Measurements from ENCODE around the gene RIN2. TPM values are rescaled to one million over a fixed set of nuclear protein-coding genes. Genes with fewer than 3 reads are reported as not detected.

The RIN2 gene
- total RNA-seq, 1 donor from 2014 or later, result 88.7 TPM

DNA sequence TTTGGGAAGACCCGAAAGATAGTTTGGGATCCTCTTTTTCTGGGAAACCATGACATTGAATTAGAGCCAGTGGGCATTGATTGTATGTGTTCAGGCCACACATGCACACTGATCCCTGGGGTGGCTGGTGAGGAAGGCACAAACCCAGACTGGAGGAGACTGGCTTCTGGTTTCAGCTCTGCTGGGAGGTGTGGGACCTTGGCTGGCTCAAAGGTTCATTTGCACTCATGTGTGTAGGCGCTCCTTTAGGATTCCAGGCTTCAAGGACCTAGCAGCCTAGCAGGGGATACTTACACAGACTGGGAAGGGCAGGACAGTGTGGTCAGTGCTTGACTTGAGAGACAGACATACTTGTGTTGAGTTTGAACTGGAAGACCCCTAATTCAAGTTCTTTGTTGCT, 7.2 kb downstream of the RIN2 start:
- DNase-seq (ENCODE audit: low spot score), result no peak

GRCh38 chr20:19765913-19766312, 7.9 kb downstream of the RIN2 start:
- DNase-seq (ENCODE audit: low spot score), result no peak

DNA sequence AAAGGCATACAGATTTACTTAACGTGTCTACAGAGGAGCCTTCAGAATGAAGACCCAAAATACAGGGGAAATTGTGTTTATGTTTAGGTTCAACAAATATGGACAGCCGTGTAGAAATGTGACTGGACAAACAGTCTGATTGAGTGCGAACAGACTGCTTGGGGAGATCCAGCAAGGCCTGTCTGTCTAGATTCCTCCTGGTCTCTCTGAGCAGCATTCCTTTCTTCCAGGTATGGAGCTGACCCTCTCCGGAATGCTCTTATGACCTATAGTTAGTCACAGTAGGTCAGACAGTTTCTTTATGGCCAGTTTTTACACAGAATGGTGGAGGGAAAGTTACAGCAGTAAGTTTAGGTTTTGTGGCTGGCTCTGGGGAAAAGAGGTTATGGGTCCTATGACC, 9.0 kb downstream of the RIN2 start:
- DNase-seq (ENCODE audit: low spot score), result no peak

DNA sequence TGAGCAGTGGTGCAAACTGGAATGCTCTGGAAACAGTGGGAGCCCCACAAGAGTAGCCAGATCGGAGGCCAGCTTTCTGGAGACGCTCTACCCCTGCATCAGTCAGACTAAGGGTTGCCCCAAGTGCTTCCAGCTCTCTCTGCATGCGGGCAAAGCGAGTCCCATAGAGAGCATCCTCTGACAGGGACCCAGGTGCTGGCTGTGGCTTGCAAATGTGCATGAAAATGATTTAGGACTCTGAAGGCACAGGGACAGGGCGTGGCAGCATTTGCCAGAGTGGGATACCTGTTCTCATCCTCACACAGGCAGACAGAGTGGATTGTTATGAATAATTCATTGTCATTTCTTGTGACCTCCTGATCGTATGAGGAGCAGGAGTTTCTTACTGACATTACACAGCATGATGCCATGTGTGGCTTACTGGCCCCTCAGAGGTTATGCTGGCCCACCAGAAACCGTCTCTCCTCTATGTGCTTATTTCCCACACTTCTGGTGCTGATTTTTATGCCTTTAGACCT, 10.3 kb downstream of the RIN2 start:
- DNase-seq (ENCODE audit: low spot score), result no peak

DNA sequence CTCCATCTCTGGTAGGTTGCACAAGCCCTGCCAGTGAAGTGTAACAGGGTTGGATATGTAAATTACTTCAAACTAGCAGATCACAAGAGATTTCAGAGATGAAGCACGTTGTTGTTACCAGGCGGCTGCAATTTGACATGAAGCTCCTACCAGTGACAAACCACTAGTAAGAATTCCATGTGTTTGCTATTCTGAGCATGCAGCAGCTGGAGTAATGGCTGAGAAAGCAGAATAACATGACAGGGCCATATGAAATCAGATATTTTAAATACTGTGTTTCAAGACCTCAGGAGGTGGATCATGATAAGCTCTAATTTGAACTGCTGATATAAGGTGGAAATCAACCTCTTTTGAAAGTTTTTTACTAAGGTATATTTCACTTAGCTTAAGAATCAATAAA, 11.4 kb downstream of the RIN2 start:
- no peak for DNase-seq (ENCODE audit: low spot score)

- no peak for DNase-seq (ENCODE audit: low spot score)
Observed at GRCh38 chr20:19770375-19770774, 12.3 kb downstream of the RIN2 start.

DNA sequence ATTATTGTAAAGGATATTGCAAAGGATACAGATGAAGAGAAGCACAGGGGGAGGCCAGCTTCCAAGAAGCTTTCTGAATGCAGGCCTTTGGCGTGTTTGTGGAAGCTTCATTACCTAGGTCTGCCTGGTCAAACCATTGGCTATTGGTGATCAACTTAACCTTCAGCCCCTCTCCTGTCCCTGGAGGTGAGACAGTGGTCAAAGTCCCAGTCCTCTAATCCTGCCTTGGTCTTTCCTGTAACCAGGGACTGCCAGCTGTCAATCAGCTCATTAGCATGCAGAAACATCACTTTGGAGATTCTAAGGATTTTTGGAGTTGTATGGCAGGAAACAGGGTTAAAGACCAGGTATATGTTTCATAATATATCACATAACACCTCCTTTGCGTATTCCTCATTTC, 13.0 kb downstream of the RIN2 start:
- DNase-seq (ENCODE audit: low spot score), result no peak

GRCh38 chr20:19773471-19773870, 15.4 kb downstream of the RIN2 start:
- DNase-seq (ENCODE audit: low spot score), result no peak

- peak; percentile 26 for DNase-seq (ENCODE audit: low spot score)
Observed at GRCh38 chr20:19774135-19774933, 16.3 kb downstream of the RIN2 start.

- peak; percentile 18 for DNase-seq (ENCODE audit: low spot score)
Observed at GRCh38 chr20:19775353-19776253, 17.5 kb downstream of the RIN2 start.

DNA sequence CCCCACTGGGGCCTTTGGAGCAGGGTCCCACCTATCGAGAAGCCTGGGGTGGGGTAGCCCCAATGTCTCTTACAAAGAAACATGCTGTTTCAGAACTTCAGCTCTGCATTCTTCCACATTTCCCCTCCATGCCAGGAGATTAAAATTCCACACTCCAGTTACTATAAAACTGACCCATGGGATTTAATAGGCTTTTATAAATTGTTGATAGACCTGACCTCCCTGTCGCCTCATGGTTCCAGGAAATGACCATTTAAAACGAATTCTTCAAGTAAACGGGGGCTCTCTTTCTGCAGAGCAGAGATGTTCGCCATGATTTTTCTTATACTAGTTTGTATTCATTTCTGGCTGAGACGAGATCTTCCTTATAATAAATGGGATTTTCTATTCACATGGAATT, 19.3 kb downstream of the RIN2 start:
- DNase-seq (ENCODE audit: low spot score), result no peak

GRCh38 chr20:19777981-19778380, 19.9 kb downstream of the RIN2 start:
- no peak for DNase-seq (ENCODE audit: low spot score)

- DNase-seq (ENCODE audit: low spot score), result no peak
Observed at GRCh38 chr20:19778404-19778803, 20.3 kb downstream of the RIN2 start.

DNA sequence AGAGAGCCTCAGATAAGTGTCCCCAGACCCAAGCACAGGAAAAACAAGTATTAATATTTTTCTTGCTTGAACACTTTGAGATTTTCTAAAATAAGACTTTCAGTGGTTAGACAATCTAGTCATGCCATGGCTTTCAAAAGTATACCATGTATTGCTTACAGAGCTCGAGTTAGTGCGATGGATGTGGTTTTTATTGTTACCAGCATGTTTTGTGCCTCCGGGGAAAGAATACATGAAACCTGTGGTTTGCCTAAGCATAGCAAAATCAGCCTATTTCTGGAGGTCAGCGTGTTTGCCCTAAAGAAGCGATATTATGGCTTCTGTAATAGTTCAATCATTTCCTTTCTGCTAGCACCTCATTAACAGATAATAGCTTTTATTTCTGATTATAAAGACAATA, 21.6 kb downstream of the RIN2 start:
- DNase-seq (ENCODE audit: low spot score), result no peak

GRCh38 chr20:19780261-19780660, 22.2 kb downstream of the RIN2 start:
- no peak for DNase-seq (ENCODE audit: low spot score)

GRCh38 chr20:19781235-19781634, 23.2 kb downstream of the RIN2 start:
- DNase-seq (ENCODE audit: low spot score), result no peak

- no peak for DNase-seq (ENCODE audit: low spot score)
Observed at GRCh38 chr20:19782669-19783068, 24.6 kb downstream of the RIN2 start.

- no peak for DNase-seq (ENCODE audit: low spot score)
Observed at GRCh38 chr20:19783966-19784401, 25.9 kb downstream of the RIN2 start.

- peak; percentile 58 for DNase-seq (ENCODE audit: low spot score)
Observed at GRCh38 chr20:19784511-19785172, 26.6 kb downstream of the RIN2 start.

DNA sequence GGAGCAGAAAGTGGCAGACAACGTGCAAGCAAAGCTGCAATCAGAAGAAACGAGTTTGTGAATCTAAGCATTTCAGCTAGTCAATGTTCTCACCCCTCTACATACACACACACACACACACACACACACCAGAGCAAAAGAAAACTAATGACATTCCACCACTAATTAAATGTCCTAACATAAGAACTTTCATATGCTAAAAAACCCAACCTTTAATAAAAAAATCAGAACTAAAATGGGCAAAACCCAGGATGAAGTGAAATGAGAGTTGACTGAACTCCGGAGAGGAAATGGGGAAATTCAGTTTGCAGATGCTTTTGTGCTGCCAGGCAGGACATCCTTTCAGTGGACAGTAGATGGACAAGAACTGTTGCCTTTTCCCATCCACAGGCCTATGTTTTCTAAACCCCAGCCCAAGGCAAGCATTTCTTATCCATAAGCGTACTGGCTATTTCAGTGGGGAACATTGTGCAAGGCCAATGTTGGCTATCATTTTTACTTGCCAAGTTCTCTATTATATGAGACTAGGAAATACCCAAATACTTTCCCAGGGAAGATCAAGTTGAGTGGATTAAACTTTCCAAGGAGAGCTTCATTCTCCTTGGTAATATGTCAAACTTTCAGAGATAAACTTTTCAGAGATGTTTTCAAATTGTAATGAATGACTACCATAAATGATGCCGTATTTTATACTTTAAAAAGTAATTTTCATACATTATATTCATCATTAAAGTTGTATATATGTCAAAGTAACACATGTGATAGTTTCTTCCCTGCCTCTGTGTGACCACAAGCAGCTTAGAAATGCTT, 27.3 kb downstream of the RIN2 start:
- no peak for DNase-seq (ENCODE audit: low spot score)

GRCh38 chr20:19785983-19786285, 27.9 kb downstream of the RIN2 start:
- DNase-seq (ENCODE audit: low spot score), result no peak
